Measurements from ENCODE around the gene ARHGEF2.

Gene ARHGEF2

DNA sequence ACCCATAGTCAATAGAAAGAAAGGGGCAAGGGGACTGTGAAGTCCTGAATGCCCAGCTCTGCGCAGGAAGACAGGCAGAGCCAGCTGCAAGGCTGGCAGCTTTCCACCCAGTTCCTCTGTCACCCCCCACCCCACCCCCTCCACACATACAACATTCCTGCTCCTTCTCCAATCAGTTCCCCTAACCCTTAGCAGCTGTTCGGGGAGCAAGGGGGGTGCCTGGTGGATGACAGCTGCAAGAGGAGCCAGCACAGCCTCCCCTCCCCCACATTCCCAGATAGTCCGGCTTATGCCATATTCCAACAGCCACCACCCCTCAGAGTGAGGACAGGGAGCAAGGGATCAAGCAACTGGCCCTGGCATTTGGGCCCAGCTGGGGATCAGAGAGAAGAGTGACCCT lies 9.7 kb downstream of the ARHGEF2 start:
- peaks cover 50% of the 10 kb centered on the region for H3K4me1 ChIP-seq (ENCODE audit: control insufficient read depth, insufficient read depth, low read length, poor library complexity, severe bottlenecking)
- WGBS, 2 experiments (ENCODE audit: insufficient coverage in 2 of 2) = 83% methylated on average over 2 of the region's 3 CpGs; no CpG with 5 or more reads in 1 of the 2 experiments
- H3K4me3 ChIP-seq (ENCODE audit: extremely low read depth, insufficient read depth, low read length, poor library complexity, severe bottlenecking) = no peak overlapping the region
- H3K27ac ChIP-seq (ENCODE audit: low read depth, low read length, severe bottlenecking) = peak overlapping the region; percentile 57
- no peaks in the 10 kb centered on the region for H3K9me3 ChIP-seq (ENCODE audit: control insufficient read depth, low read length)
- peaks cover 74% of the 10 kb centered on the region for H3K36me3 ChIP-seq (ENCODE audit: control insufficient read depth, insufficient read depth, low read length)

DNA sequence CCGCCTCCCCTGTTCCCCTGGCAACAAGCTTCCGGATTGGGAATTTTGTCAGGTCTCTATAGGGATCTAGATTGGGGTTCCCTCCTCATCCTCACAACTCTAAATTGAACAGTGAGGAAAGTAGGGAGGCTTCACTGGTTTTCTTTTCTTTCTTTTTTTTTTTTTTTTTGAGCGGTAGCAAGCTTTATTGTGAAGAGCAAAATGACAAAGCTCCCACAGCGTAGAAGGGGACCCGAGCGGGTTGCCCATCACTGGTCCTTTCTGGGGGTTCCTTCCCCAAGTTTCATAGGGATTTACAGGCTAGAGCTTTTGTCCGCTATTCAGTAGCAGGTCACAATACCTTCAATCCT lies 10.3 kb downstream of the ARHGEF2 start:
- Histone ChIP-seq H3K4me1 (ENCODE audit: control insufficient read depth, insufficient read depth, low read length, poor library complexity, severe bottlenecking) (peaks cover 50% of the 10 kb centered on the region), H3K4me3 (ENCODE audit: extremely low read depth, insufficient read depth, low read length, poor library complexity, severe bottlenecking) (peak overlapping the region; percentile 2), H3K36me3 (ENCODE audit: control insufficient read depth, insufficient read depth, low read length) (peaks cover 75% of the 10 kb centered on the region), H3K27ac (ENCODE audit: low read depth, low read length, severe bottlenecking) (peak overlapping the region; percentile 57), H3K9me3 (ENCODE audit: control insufficient read depth, low read length) (no peaks in the 10 kb centered on the region)
- 89 to 94% methylated on average over 3 of the region's 7 CpGs for WGBS, 2 experiments (ENCODE audit: insufficient coverage in 2 of 2)

DNA sequence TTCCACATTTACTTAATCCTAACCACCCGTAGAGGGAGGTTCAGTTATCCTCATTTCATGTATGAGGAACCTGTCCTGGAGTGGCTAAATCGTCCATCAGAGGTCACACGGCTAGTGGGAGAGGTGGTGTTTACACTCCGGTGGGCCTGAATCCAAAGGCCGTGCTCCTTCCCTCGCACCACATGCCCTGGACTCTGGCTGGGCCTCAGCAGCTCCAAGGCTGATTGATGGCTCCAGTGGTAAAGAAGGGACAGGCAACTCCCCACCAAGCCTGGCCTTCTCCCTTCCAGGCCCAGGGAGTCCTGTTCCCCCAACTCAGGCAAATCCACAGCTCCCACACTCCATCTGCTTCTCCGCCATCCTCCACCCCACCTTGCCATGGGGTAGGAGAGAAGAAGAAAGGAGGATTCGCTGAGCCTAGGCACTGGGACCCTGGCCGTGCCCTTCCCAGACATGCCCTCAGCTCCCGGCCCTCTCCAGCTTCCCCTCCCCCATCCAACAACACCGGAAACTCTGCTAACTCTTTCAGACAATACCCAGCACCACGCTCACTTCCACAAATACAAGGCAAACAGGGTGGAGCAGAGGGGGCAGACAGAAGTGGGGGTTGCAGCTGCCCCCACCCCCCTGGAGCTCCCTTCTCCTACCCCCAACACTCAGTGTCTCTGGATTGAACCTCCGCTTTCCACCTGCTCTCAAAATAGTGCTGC lies 10.9 kb downstream of the ARHGEF2 start:
- WGBS, 2 experiments (ENCODE audit: insufficient coverage in 2 of 2) = 65 to 86% methylated on average over 5 to 6 of the region's 13 CpGs
- Histone ChIP-seq H3K4me1 (ENCODE audit: control insufficient read depth, insufficient read depth, low read length, poor library complexity, severe bottlenecking) (peaks cover 52% of the 10 kb centered on the region), H3K27ac (ENCODE audit: low read depth, low read length, severe bottlenecking) (peak overlapping the region; percentile 57), H3K9me3 (ENCODE audit: control insufficient read depth, low read length) (no peaks in the 10 kb centered on the region), H3K36me3 (ENCODE audit: control insufficient read depth, insufficient read depth, low read length) (peaks cover 76% of the 10 kb centered on the region), H3K4me3 (ENCODE audit: extremely low read depth, insufficient read depth, low read length, poor library complexity, severe bottlenecking) (peak overlapping the region; percentile 2)

DNA sequence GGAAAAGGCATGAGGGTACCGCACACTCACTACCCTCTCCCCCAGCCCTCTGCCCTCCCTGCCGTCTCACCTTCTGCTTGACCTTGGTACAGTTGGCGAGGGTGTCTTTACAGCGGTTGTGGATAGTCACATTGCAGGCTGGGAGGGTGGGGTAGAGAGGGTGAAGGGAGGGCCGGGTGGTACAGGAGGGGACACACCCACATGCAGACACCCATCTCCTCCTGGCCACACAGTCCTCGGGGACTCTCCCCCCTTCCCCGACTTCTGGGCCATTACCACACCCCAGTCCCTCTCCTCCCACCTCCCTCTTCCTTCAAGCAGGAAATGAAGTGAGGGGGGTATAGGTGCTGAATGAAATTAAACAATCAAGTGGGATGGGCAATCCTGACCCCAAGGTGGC lies 11.6 kb downstream of the ARHGEF2 start:
- peaks cover 79% of the 10 kb centered on the region for H3K36me3 ChIP-seq (ENCODE audit: control insufficient read depth, insufficient read depth, low read length)
- no peak overlapping the region for H3K27ac ChIP-seq (ENCODE audit: low read depth, low read length, severe bottlenecking)
- no CpG with 5 or more reads among the region's 7 CpGs for WGBS, 2 experiments (ENCODE audit: insufficient coverage in 2 of 2)

DNA sequence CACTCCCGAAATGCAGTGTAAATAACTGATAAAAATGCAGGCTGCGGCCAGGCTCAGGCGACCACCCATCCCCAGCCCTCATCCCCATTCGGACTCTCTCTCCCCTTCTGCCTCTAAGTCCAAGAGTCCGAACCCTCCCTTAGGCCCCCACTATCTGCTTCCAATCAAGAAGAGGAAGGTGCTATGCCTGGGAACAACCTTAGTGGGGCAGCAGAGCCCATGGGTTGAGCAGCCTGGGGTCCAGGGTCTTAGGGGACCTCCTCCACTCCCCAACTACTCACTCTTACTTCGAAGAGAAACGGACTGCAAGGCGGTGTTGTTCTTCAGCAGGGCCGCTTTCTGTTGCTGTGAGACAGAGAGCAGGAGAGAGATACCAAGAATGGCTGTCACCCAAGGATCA lies 12.2 kb downstream of the ARHGEF2 start:
- 89 to 98% methylated on average over 5 to 8 of the region's 9 CpGs for WGBS, 2 experiments (ENCODE audit: insufficient coverage in 2 of 2)
- Histone ChIP-seq H3K9me3 (ENCODE audit: control insufficient read depth, low read length) (no peaks in the 10 kb centered on the region), H3K4me3 (ENCODE audit: extremely low read depth, insufficient read depth, low read length, poor library complexity, severe bottlenecking) (no peak overlapping the region), H3K36me3 (ENCODE audit: control insufficient read depth, insufficient read depth, low read length) (peaks cover 85% of the 10 kb centered on the region), H3K4me1 (ENCODE audit: control insufficient read depth, insufficient read depth, low read length, poor library complexity, severe bottlenecking) (peaks cover 55% of the 10 kb centered on the region), H3K27ac (ENCODE audit: low read depth, low read length, severe bottlenecking) (no peak overlapping the region)

More for the DNA sequence above, 11.6 kb downstream of the ARHGEF2 start:
- Histone ChIP-seq H3K4me1 (ENCODE audit: control insufficient read depth, insufficient read depth, low read length, poor library complexity, severe bottlenecking) (peaks cover 52% of the 10 kb centered on the region), H3K4me3 (ENCODE audit: extremely low read depth, insufficient read depth, low read length, poor library complexity, severe bottlenecking) (no peak overlapping the region), H3K9me3 (ENCODE audit: control insufficient read depth, low read length) (no peaks in the 10 kb centered on the region)

DNA sequence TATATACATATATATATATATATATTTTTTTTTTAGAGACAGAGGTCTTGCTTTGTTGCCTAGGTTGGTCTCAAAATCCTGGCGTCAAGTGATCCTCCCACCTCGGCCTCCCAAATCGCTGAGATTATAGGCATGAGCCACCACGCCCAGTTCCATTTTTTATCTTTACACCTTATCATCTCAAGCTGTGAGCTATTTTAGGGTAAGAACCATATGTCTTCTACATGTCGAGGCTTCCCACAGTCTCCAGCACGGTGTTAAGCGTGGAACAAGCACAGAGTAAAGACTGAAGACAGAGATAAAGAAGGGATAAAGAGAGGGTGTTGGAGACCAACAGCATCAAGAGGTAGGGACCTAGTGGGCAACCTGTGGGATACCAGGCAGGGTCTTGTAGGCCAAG lies 14.2 kb downstream of the ARHGEF2 start:
- peaks cover 93% of the 10 kb centered on the region for H3K36me3 ChIP-seq (ENCODE audit: control insufficient read depth, insufficient read depth, low read length)
- 90 to 100% methylated on average over 4 to 6 of the region's 7 CpGs for WGBS, 2 experiments (ENCODE audit: insufficient coverage in 2 of 2)
- no peak overlapping the region for H3K27ac ChIP-seq (ENCODE audit: low read depth, low read length, severe bottlenecking)
- peaks cover 41% of the 10 kb centered on the region for H3K4me1 ChIP-seq (ENCODE audit: control insufficient read depth, insufficient read depth, low read length, poor library complexity, severe bottlenecking)
- H3K4me3 ChIP-seq (ENCODE audit: extremely low read depth, insufficient read depth, low read length, poor library complexity, severe bottlenecking) = no peak overlapping the region
- H3K9me3 ChIP-seq (ENCODE audit: control insufficient read depth, low read length) = no peaks in the 10 kb centered on the region

DNA sequence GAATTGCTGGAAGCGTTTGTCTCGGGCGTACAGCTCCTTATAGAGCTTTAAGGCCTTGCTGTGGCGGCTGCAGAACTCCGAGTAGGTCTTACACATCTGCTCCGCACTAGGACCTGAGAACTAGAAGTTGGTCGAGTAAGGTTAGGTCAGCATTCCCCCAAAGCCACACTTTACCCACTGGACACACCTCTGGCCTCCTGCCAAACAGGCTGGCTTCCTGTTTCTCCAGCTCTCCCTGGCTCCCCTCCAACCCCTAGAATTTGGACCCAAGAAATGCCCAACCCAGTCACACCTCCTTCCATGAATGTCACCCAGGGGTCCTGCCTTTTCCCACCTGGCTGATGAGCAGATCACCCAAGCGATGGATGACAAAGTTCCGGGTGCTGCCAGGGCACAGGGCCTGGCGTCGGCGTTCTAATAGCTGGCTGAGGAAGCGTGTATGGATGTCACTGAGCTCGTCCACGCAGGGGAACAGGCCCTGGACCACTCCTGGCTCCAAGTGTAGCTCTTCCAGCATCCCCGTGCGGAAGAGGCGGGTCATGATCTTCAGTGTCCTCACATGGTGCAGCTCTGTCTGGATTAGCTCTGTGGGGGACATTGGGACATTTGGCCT lies 15.6 kb downstream of the ARHGEF2 start:
- WGBS, 2 experiments (ENCODE audit: insufficient coverage in 2 of 2) = 95 to 99% methylated on average over 17 to 18 of the region's 18 CpGs
- H3K36me3 ChIP-seq (ENCODE audit: control insufficient read depth, insufficient read depth, low read length) = peaks cover 94% of the 10 kb centered on the region
- H3K27ac ChIP-seq (ENCODE audit: low read depth, low read length, severe bottlenecking) = no peak overlapping the region

DNA sequence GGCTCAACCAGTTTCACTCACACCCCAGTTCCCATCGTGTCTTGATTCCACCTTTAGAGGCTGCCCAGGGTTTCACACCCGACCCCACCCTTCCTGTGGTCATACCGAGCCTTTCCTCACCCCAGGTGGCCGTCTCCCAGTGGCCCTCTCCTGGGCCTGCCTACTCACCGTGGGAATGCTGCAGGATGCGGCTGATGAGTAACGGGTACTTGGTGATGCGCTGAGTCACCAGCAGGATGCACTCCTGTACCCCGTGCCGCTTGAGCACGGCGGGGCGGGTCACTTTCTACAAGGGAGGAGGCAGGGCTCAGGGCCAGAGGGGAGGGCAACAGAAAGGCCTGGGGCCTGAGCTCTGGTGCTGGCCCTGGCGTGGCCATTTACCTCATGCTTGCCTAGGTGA lies 16.4 kb downstream of the ARHGEF2 start:
- Histone ChIP-seq H3K27ac (ENCODE audit: low read depth, low read length, severe bottlenecking) (peak overlapping the region; percentile 16), H3K36me3 (ENCODE audit: control insufficient read depth, insufficient read depth, low read length) (peaks cover 94% of the 10 kb centered on the region), H3K9me3 (ENCODE audit: control insufficient read depth, low read length) (no peaks in the 10 kb centered on the region), H3K4me3 (ENCODE audit: extremely low read depth, insufficient read depth, low read length, poor library complexity, severe bottlenecking) (no peak overlapping the region), H3K4me1 (ENCODE audit: control insufficient read depth, insufficient read depth, low read length, poor library complexity, severe bottlenecking) (peaks cover 23% of the 10 kb centered on the region)
- 71 to 78% methylated on average over 10 to 13 of the region's 14 CpGs for WGBS, 2 experiments (ENCODE audit: insufficient coverage in 2 of 2)

More for the DNA sequence above, 15.6 kb downstream of the ARHGEF2 start:
- no peaks in the 10 kb centered on the region for H3K9me3 ChIP-seq (ENCODE audit: control insufficient read depth, low read length)
- H3K4me1 ChIP-seq (ENCODE audit: control insufficient read depth, insufficient read depth, low read length, poor library complexity, severe bottlenecking) = peaks cover 28% of the 10 kb centered on the region
- no peak overlapping the region for H3K4me3 ChIP-seq (ENCODE audit: extremely low read depth, insufficient read depth, low read length, poor library complexity, severe bottlenecking)

DNA sequence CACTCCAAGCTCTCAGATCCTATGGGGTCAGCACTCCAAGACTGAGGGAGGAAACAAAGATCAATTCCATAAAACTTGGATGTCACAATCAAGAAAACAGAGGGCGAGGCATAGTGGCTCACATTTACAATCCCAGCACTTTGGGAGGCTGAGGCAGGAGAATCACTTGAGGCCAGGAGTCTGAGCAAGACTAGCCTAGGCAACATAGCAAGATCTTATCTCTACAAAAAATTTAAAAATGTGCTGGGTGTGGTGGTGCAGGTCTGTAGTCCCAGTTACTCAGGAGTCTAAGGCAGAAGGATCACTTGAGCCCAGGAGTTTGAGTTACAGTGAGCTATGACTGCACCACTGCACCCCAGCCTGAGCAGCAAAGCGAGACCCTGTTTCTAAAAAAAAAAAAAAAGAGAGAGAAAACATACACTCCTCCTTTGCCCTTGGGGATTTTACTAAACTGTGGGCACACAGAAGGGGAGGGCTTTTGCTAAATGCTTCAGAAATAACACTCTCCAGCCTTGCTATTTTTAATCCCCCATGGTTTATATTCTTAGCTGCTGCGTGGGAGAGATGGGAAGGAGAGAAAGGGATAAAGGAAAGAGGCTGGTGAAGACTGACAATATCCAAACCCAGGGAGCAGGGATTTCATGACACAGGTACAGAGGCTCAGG lies 18.1 kb downstream of the ARHGEF2 start:
- H3K9me3 ChIP-seq (ENCODE audit: control insufficient read depth, low read length) = no peaks in the 10 kb centered on the region
- peaks cover 23% of the 10 kb centered on the region for H3K4me1 ChIP-seq (ENCODE audit: control insufficient read depth, insufficient read depth, low read length, poor library complexity, severe bottlenecking)
- WGBS, 2 experiments (ENCODE audit: insufficient coverage in 2 of 2) = 90 to 100% methylated on average over 1 of the region's 3 CpGs
- peaks cover 94% of the 10 kb centered on the region for H3K36me3 ChIP-seq (ENCODE audit: control insufficient read depth, insufficient read depth, low read length)
- H3K4me3 ChIP-seq (ENCODE audit: extremely low read depth, insufficient read depth, low read length, poor library complexity, severe bottlenecking) = no peak overlapping the region
- peak overlapping the region; percentile 16 for H3K27ac ChIP-seq (ENCODE audit: low read depth, low read length, severe bottlenecking)

DNA sequence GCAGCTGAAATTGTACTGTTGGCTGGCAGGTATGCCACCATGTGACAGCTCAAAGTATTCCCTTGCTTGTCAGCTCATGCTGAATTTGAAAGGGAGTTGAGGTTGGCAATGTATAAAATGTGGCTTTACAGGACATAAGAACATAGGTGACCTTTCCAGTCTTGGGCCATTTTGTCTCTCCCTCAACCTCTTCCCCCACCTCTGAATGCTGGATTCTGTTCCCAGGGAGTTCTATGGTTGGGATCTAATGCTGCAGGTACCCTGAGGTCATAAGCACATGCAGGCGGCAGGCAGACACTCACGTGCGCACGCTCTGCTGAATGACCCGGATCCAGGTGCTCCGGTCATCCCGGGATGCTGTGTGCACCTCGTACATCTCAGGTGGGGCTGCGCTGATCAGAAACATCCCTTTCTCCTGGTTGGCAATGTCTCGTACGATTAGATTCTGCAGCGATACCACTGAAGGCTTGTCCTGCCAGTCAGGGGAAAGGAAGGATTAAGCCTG lies 20.9 kb downstream of the ARHGEF2 start:
- Histone ChIP-seq H3K4me3 (ENCODE audit: extremely low read depth, insufficient read depth, low read length, poor library complexity, severe bottlenecking) (no peak overlapping the region), H3K27ac (ENCODE audit: low read depth, low read length, severe bottlenecking) (no peak overlapping the region), H3K36me3 (ENCODE audit: control insufficient read depth, insufficient read depth, low read length) (peaks cover 99% of the 10 kb centered on the region), H3K4me1 (ENCODE audit: control insufficient read depth, insufficient read depth, low read length, poor library complexity, severe bottlenecking) (peaks cover 19% of the 10 kb centered on the region), H3K9me3 (ENCODE audit: control insufficient read depth, low read length) (no peaks in the 10 kb centered on the region)
- 94 to 96% methylated on average over 12 of the region's 12 CpGs for WGBS, 2 experiments (ENCODE audit: insufficient coverage in 2 of 2)

Measured in mesodermal cell (in vitro differentiated cells).